ENCODE measurements around the gene WDR35. TPM values are rescaled to one million over a fixed set of nuclear protein-coding genes. Genes with fewer than 3 reads are reported as not detected.
"Not testable (repeated sequence)": the region's sequence is repeated elsewhere in the genome, so short reads cannot be mapped to it uniquely, and the experiment has no call there.

Gene WDR35
- total RNA-seq, 1 experiment from 2014 or later: 6.6 TPM

DNA sequence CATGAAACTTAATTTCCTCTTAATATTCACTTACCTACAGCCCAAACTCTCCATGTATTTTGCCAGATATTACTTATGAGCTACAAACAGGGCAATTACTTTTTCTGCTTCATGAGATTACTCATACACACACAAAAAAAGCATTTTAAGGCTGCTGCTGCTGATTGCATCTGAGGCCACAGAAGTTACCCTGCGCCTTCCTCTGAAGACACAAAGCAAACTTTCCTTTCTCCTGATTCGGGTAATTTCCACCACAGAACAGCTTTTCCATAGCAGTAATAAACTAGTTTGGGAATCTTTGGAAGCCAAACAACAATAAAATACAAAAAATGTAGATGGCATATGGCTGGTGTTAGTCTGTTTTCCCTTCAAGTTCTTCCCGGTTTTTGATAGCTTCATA, 94.4 kb downstream of the WDR35 start:
- ChIA-PET CTCF (no interaction called here), POLR2A (ENCODE audit: unreplicated experiment) (no interaction called here)
- Histone ChIP-seq H3K27me3 (ENCODE audit: low read length) (no peaks in the 10 kb centered on the region), H3K9me2 (replicated peaks; ENCODE audit: low read length) (no peaks in the 10 kb centered on the region), H3K27ac (ENCODE audit: low read length) (no peak overlapping the region), H3K79me2 (ENCODE audit: low read length) (peaks cover 62% of the 10 kb centered on the region), H3K4me2 (ENCODE audit: low read length) (0 out of 2 replicates have a peak overlapping the region, but pooled peaks have one; percentile 7), H3K4me3 (ENCODE audit: low read length) (no peak overlapping the region), H2AFZ (ENCODE audit: low read length) (no peak overlapping the region), H3K36me3 (ENCODE audit: low read depth, low read length) (no peaks in the 10 kb centered on the region), H3K9ac (ENCODE audit: low read length) (no peak overlapping the region), H4K20me1 (ENCODE audit: low read length) (no peaks in the 10 kb centered on the region), H3K4me1 (ENCODE audit: insufficient read depth, low read length) (peaks cover 21% of the 10 kb centered on the region), H3K9me3 (ENCODE audit: low read length) (no peaks in the 10 kb centered on the region), H3F3A (ENCODE audit: low read length, unreplicated experiment) (no peaks in the 10 kb centered on the region)
- intact Hi-C loops (cut with micrococcal nuclease): no loop called here
- TF ChIP-seq EZH2phosphoT487 (IDR thresholded peaks at IDR 0.05; ENCODE audit: borderline replicate concordance, low read length): no peak
- TF ChIP-seq, protein P1, sequence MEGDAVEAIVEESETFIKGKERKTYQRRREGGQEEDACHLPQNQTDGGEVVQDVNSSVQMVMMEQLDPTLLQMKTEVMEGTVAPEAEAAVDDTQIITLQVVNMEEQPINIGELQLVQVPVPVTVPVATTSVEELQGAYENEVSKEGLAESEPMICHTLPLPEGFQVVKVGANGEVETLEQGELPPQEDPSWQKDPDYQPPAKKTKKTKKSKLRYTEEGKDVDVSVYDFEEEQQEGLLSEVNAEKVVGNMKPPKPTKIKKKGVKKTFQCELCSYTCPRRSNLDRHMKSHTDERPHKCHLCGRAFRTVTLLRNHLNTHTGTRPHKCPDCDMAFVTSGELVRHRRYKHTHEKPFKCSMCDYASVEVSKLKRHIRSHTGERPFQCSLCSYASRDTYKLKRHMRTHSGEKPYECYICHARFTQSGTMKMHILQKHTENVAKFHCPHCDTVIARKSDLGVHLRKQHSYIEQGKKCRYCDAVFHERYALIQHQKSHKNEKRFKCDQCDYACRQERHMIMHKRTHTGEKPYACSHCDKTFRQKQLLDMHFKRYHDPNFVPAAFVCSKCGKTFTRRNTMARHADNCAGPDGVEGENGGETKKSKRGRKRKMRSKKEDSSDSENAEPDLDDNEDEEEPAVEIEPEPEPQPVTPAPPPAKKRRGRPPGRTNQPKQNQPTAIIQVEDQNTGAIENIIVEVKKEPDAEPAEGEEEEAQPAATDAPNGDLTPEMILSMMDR (conservative IDR thresholded peaks at IDR 0.05; ENCODE audit: low read depth, low read length): no peak
- TF ChIP-seq EZH2 (IDR thresholded peaks at IDR 0.05; ENCODE audit: low read length, unreplicated experiment): no peak
- ATAC-seq: no peak
- no peak for DNase-seq
- no TSS peak for BruUV-seq (replicated peaks)

DNA sequence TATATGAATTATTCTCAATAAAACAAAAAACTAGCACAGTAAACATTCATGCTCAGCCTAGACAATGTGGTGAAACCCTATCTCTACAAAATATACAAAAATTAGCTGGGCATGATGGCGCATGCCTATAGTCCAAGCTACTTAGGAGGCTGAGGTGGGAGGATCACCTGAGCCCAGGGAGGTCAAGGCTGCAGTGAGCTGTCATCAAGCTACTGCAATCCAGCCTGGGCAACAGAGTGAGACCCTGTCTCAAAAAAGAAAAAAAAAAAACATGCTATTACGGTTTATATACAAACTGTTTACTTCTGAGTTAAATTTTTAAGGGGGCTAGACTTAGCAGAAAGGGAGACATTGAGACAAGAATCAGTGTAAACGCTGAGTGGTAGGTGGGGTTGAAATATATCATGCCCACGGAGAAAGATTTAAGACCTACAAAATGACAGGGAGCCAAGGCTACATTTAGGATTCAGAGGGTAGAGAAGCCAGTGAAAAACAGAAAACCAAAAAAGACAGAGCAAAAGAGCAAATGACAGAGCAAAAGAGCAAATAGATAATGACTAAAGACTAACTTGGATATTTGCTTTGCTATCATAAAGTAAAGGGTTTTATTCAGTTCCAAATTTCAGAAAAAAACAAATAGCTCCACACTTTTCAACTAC, 95.6 kb downstream of the WDR35 start:
- Histone ChIP-seq H3K79me2 (ENCODE audit: low read length) (peaks cover 49% of the 10 kb centered on the region), H3F3A (ENCODE audit: low read length, unreplicated experiment) (no peaks in the 10 kb centered on the region), H3K36me3 (ENCODE audit: low read depth, low read length) (no peaks in the 10 kb centered on the region), H3K9me3 (ENCODE audit: low read length) (no peaks in the 10 kb centered on the region), H3K27me3 (ENCODE audit: low read length) (no peaks in the 10 kb centered on the region), H3K4me3 (ENCODE audit: low read length) (no peak overlapping the region), H3K4me2 (ENCODE audit: low read length) (no peak overlapping the region), H3K9ac (ENCODE audit: low read length) (no peak overlapping the region), H3K27ac (ENCODE audit: low read length) (no peak overlapping the region), H2AFZ (ENCODE audit: low read length) (no peak overlapping the region), H3K9me2 (replicated peaks; ENCODE audit: low read length) (no peaks in the 10 kb centered on the region), H4K20me1 (ENCODE audit: low read length) (no peaks in the 10 kb centered on the region), H3K4me1 (ENCODE audit: insufficient read depth, low read length) (peaks cover 21% of the 10 kb centered on the region)
- TF ChIP-seq, protein P1 (conservative IDR thresholded peaks at IDR 0.05; ENCODE audit: low read depth, low read length): no peak
- ChIA-PET POLR2A (ENCODE audit: unreplicated experiment) (interaction anchor here (0.6 kb wide), 1 partner anchor 31 kb away, joined by 4 read pairs; no protein-coding TSS in a partner anchor), CTCF (interaction anchor here (0.6 kb wide), 1 partner anchor 203 kb away, joined by 4 read pairs; no protein-coding TSS in a partner anchor)
- ATAC-seq: no peak
- no TSS peak for BruUV-seq (replicated peaks)
- no peak for DNase-seq
- intact Hi-C loops (cut with micrococcal nuclease): no loop called here

DNA sequence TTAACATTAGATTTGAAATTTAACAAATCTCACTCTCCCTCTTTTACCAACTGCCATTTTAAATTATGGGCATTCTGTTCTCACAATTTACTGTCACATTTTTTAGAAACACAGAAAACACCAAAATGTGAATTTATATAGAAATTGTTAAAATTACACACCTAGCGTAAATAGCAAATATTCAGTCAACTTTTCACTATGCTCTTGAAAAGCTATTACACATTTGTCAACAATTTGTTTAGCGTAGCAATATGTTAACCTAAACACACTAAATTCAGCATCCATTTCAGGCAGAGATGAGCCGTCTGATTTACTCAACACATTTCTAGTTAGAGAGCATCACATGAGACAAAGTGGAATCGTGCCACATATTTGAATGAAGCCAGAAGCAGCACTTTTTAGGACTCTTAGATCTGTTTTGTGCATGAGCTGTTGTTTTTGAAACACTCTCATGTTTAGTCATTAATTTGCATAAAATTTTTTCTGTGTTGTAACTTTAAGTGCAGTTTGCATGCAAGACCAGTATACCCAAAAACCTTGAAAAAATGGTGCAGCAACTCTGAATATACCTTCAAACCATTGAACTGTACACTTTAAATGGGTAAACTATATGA, 96.3 kb downstream of the WDR35 start:
- BruUV-seq (replicated peaks): no TSS peak
- Histone ChIP-seq H3K36me3 (ENCODE audit: low read depth, low read length) (no peaks in the 10 kb centered on the region), H3K27me3 (ENCODE audit: low read length) (no peaks in the 10 kb centered on the region), H3K4me1 (ENCODE audit: insufficient read depth, low read length) (peaks cover 15% of the 10 kb centered on the region), H3K4me3 (ENCODE audit: low read length) (no peak overlapping the region), H3K9me3 (ENCODE audit: low read length) (no peaks in the 10 kb centered on the region), H3F3A (ENCODE audit: low read length, unreplicated experiment) (no peaks in the 10 kb centered on the region), H3K27ac (ENCODE audit: low read length) (no peak overlapping the region), H3K9me2 (replicated peaks; ENCODE audit: low read length) (no peaks in the 10 kb centered on the region), H3K4me2 (ENCODE audit: low read length) (no peak overlapping the region), H4K20me1 (ENCODE audit: low read length) (no peaks in the 10 kb centered on the region), H3K9ac (ENCODE audit: low read length) (no peak overlapping the region), H2AFZ (ENCODE audit: low read length) (no peak overlapping the region), H3K79me2 (ENCODE audit: low read length) (peaks cover 43% of the 10 kb centered on the region)
- ChIA-PET POLR2A (ENCODE audit: unreplicated experiment) (interaction anchor here (0.6 kb wide), 1 partner anchor 30 kb away, joined by 4 read pairs; no protein-coding TSS in a partner anchor), CTCF (no interaction called here)
- DNase-seq (no peak), ATAC-seq (no peak)
- no peak for TF ChIP-seq EZH2 (IDR thresholded peaks at IDR 0.05; ENCODE audit: low read length, unreplicated experiment)
- TF ChIP-seq EZH2phosphoT487 (IDR thresholded peaks at IDR 0.05; ENCODE audit: borderline replicate concordance, low read length): no peak
- TF ChIP-seq, protein P1 (conservative IDR thresholded peaks at IDR 0.05; ENCODE audit: low read depth, low read length): no peak
- intact Hi-C loops (cut with micrococcal nuclease): no loop called here

DNA sequence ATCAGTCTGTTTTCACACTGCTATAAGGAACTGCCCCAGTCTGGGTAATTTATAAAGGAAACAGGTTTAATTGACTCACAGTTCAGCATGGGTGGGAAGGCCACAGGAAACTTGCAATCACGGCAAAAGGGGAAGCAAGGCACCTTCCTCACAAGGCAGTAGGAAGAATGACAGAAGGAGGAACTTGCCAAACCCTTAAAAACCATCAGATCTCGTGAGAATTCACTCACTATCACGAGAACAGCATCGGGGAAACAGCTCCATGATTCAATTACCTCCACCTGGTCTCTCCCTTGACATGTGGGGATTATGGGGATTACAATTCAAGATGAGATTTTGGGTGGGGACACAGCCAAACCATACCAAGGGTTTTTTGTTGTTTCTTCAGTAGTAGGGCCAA, 97.9 kb downstream of the WDR35 start:
- POLR2A ChIA-PET (ENCODE audit: unreplicated experiment); intact Hi-C loops (cut with micrococcal nuclease): not testable (repeated sequence)

More for the DNA sequence above, 97.9 kb downstream of the WDR35 start:
- H3F3A ChIP-seq (ENCODE audit: low read length, unreplicated experiment); H3K9me3 ChIP-seq (ENCODE audit: low read length); H4K20me1 ChIP-seq (ENCODE audit: low read length); DNase-seq; H3K36me3 ChIP-seq (ENCODE audit: low read depth, low read length); CTCF ChIA-PET; H3K4me2 ChIP-seq (ENCODE audit: low read length); BruUV-seq (replicated peaks); H3K9me2 ChIP-seq (replicated peaks; ENCODE audit: low read length); H3K4me3 ChIP-seq (ENCODE audit: low read length); ATAC-seq; H3K27me3 ChIP-seq (ENCODE audit: low read length); H2AFZ ChIP-seq (ENCODE audit: low read length); H3K4me1 ChIP-seq (ENCODE audit: insufficient read depth, low read length); H3K27ac ChIP-seq (ENCODE audit: low read length); H3K9ac ChIP-seq (ENCODE audit: low read length): not testable (repeated sequence)
- H3K79me2 ChIP-seq (ENCODE audit: low read length): peaks cover 26% of the 10 kb centered on the region
